Fibroblast of skin of abdomen (primary cell): ENCODE data around the gene EIF4G1. TPM values are rescaled to one million over a fixed set of nuclear protein-coding genes. Genes with fewer than 3 reads are reported as not detected.
"Not testable (repeated sequence)": the region's sequence is repeated elsewhere in the genome, so short reads cannot be mapped to it uniquely, and the experiment has no call there.

Source experiments
- DNase-seq: peaks from one replicate; pipeline ENCODE4 v3.0.0-alpha.2; 2013
- polyA plus RNA-seq, 2 experiments: library from polyadenylated mRNA; unstranded; fragments of 120-200 nt; gene quantifications; one replicate each; pipeline ENCODE4 v1.2.1, GENCODE V29; 2013; ENCODE audit not compliant: insufficient read length in 2 of 2

EIF4G1 gene
- 309 TPM for polyA plus RNA-seq (2013, experiment 1 of 2; ENCODE audit: insufficient read length)
- 291 TPM for polyA plus RNA-seq (2013, experiment 2 of 2; ENCODE audit: insufficient read length)

GRCh38 chr3:184314363-184314699 lies at the start of gene EIF4G1:
Gene EIF4G1, plus strand, starts transcription at chr3:184314606. Its CDS starts 1,191 bp downstream, at chr3:184315797.
- DNase-seq: peak; percentile 95

- DNase-seq: not testable (repeated sequence)
These were observed 47.2 kb upstream of the EIF4G1 start for GRCh38 chr3:184267249-184267648.

DNA sequence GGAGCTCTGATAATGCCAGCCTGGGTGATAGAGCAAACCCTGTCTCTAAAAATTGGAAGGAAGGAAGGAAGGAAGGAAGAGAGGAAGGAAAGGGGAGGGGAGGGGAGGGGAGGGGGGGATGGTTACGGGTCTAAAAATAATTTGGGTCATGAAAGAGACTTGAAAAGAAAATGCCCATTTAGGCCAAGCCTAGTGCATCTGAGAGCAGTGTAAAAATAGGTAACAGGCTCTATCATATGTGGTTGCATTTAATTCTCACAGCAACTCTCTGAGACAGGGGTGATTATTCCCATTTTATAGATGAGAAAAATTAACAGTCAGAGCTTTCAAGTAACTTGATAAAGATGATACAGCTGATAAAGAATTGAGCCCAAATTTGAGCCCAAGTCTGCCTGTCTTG lies 42.1 kb upstream of the EIF4G1 start:
- DNase-seq: no peak

DNA sequence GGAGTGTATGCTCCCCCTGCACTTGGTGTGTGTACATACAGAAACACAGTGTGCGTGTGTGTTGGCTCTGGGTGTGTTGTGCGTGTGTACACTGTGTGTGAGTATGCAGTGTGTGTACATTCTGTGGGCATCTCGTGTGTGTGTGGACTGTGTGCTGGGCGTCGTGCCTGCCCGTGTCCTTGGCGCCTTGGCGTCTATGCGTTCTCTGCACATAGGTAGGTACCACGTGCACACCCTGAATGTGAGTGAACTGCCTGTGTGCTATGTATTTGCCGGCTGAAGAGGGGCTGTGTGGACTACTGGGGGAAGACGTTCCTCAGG lies 39.1 kb upstream of the EIF4G1 start:
- no peak for DNase-seq

GRCh38 chr3:184275961-184276910 lies 38.2 kb upstream of the EIF4G1 start, which contains the start of gene ECE2:
Gene ECE2, plus strand, starts transcription at chr3:184276022. Its CDS starts 132 bp downstream, at chr3:184276154.
- DNase-seq: no peak

DNA sequence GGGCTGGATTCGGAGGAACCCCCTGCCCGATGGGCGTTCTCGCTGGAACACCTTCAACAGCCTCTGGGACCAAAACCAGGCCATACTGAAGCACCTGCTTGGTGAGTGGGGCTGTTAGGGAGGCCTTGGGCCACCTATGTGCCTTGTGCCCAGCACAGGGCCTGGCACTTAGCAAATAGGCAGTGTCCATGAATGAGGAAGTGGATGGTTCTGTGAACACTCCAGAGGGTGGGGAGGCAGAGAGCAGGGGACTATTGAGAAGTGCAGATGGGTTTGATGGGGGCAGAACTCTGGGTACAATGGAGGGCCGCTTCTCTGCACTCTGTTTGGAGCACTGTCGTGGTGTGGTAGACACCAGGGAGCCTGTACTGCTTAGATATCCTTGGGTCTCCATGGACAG lies 37.0 kb upstream of the EIF4G1 start:
- DNase-seq: no peak

- no peak for DNase-seq
These were observed 31.5 kb upstream of the EIF4G1 start for GRCh38 chr3:184282941-184283340.

DNA sequence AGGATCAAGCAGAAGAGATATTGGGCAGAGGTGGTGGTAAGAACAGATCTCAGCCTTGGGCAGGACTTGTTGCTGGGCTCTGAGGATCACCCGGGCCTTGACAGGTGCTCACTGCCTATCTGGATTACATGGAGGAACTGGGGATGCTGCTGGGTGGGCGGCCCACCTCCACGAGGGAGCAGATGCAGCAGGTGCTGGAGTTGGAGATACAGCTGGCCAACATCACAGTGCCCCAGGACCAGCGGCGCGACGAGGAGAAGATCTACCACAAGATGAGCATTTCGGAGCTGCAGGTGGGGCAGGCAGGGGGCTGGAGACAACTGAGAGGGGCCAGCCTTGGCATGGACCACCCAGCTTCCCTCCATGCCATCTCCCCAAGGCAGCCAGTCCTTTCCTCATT lies 30.7 kb upstream of the EIF4G1 start:
- DNase-seq: no peak

GRCh38 chr3:184284696-184285095 lies 29.7 kb upstream of the EIF4G1 start:
- peak; percentile 60 for DNase-seq

DNA sequence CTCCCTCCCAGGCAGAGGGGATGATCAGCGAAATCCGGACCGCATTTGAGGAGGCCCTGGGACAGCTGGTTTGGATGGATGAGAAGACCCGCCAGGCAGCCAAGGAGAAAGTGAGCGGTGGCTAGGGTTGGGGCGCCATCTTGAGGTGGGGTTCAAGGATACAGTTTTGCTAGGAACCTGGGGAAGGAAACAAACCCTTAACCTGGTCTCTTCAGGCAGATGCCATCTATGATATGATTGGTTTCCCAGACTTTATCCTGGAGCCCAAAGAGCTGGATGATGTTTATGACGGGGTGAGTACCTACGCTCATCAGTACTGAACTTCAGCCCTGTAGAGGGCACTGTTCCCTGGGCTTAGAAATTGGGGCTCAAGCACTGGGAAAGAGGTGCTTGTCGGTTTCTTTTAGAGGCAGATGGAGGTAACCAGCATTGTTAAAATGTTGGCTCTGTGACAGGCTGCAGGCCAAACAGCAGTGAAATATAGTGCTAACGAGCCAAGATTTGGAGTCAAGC lies 24.9 kb upstream of the EIF4G1 start:
- DNase-seq: peak; percentile 35

- no peak for DNase-seq
These were observed 24.1 kb upstream of the EIF4G1 start for GRCh38 chr3:184290331-184290730.

DNA sequence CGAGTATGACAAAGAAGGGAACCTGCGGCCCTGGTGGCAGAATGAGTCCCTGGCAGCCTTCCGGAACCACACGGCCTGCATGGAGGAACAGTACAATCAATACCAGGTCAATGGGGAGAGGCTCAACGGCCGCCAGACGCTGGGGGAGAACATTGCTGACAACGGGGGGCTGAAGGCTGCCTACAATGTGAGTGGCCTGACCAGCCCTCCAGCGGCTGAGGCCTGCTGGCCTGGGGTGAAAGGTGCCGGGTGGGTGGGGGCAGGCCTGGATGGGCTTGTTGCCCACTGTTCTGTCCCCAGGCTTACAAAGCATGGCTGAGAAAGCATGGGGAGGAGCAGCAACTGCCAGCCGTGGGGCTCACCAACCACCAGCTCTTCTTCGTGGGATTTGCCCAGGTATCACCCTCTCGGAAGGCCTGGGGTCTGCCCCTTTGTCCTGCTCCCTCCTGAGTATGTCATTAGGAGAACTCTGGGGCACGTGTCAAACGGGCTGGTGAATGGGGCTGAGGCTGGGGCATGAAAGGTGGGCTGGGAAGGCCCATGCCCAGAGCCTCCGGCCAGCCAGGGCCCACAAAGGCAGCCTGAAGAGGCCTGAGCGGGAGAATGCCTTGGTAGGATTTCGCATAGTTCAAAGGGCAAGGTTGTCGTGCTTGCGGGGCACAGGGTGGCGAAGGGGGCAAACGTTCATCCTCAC lies 23.2 kb upstream of the EIF4G1 start:
- no peak for DNase-seq

DNA sequence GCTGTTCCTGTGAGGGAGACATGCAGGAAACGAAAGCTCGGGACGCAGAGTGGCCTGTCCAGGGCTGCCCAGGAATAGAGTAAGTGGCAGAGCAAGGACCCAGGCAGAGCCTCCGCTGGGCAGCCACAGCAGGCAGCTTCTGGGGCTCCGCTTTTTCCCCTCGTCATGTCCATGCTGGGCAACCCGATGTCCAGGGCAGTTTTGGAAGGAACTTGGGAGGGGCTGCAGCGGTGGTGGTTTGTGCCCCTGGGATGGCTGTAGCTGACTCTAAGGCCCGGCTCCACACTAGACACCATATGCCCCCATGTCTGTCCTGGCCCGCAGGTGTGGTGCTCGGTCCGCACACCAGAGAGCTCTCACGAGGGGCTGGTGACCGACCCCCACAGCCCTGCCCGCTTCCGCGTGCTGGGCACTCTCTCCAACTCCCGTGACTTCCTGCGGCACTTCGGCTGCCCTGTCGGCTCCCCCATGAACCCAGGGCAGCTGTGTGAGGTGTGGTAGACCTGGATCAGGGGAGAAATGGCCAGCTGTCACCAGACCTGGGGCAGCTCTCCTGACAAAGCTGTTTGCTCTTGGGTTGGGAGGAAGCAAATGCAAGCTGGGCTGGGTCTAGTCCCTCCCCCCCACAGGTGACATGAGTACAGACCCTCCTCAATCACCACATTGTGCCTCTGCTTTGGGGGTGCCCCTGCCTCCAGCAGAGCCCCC lies 22.5 kb upstream of the EIF4G1 start:
- DNase-seq: no peak

DNA sequence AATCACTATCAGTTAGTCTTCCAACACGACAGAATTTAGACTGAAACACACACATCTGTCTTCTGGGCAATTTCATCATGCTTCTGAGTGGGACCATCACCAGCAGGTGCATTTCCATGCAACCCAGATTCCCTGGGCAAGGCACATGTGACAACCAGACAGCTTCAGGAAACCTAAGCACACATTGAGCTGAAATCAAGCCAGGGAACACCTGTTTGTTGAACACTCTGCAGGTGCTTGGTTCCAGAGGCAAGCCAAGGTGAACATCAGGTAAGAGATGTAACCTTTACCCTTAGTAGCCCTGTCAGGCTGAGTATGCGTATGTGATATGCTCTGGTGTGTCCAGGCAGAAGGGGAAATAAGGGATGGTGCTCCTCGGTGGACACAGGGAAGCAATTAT lies 18.6 kb upstream of the EIF4G1 start:
- DNase-seq: no peak

- no peak for DNase-seq
These were observed 17.8 kb upstream of the EIF4G1 start for GRCh38 chr3:184296616-184297015.

GRCh38 chr3:184298759-184299487 lies 15.5 kb upstream of the EIF4G1 start, which contains the start of gene PSMD2:
Gene PSMD2, plus strand, starts transcription at chr3:184299241. Its CDS starts 26 bp downstream, at chr3:184299267.
- DNase-seq: peak; percentile 97

- DNase-seq: peak; percentile 26
These were observed 14.7 kb upstream of the EIF4G1 start for GRCh38 chr3:184299488-184300377.

GRCh38 chr3:184300378-184300720 lies 14.1 kb upstream of the EIF4G1 start:
- DNase-seq: peak; percentile 57

DNA sequence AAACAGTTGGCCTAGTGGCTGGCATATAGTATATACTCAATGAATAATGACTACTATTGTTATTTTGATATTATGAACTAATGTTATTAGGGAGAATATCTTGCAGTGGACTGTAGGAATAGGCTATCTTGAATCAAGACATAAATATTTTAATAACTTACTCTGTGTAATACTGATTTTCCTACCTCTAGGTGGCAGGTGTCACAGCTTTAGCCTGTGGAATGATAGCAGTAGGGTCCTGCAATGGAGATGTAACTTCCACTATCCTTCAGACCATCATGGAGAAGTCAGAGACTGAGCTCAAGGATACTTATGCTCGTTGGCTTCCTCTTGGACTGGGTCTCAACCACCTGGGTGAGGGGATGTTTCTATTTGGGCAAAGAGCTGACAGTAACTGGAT lies 8.8 kb upstream of the EIF4G1 start:
- DNase-seq: no peak

DNA sequence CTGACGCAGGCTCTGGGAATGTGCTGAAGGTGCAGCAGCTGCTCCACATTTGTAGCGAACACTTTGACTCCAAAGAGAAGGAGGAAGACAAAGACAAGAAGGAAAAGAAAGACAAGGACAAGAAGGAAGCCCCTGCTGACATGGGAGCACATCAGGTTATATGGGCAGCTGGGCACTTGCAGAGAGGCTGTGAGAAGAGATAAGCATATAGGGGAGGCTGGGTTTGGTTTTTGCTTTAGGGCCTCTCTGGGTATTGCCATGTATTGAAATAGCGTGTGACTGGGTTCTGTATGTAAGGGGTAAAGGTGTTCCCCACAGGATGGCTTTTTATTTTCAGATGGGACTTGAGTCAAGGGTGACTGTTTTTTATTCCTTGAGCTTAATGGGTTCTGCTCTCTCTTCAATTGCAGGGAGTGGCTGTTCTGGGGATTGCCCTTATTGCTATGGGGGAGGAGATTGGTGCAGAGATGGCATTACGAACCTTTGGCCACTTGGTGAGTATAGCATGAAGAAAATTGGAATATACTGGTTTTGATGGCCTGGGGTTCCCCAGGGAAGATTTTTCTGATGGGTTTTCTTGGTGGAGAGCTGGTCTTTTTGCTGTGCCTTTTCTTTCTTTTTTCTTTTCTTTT lies 7.9 kb upstream of the EIF4G1 start:
- DNase-seq: no peak

GRCh38 chr3:184307915-184308314 lies 6.5 kb upstream of the EIF4G1 start:
- no peak for DNase-seq
